Activated CD8-positive, alpha-beta T cell treated with anti-CD3 and anti-CD28 coated beads for 36 hours (primary cell): Measurements from ENCODE around the gene C6. TPM values are rescaled to one million over a fixed set of nuclear protein-coding genes. Genes with fewer than 3 reads are reported as not detected.
"Not testable (repeated sequence)": the region's sequence is repeated elsewhere in the genome, so short reads cannot be mapped to it uniquely, and the experiment has no call there.

ENCODE experiments used
- ATAC-seq: fragments of 200-7000 bp; cut with Tn5 transposase; one replicate; pipeline ENCODE4 v1.10.0; 2021; ENCODE audit warnings: mild to moderate bottlenecking, moderate library complexity
- CTCF ChIA-PET: fragments of 350-600 bp; sonication (Branson Sonifier 250); formaldehyde crosslinking; loops from one replicate; lab custom pipeline; 2021; ENCODE audit warnings: antibody characterized with exemption; lab: Charles Lee
- POLR2A ChIA-PET: fragments of 350-600 bp; sonication (Branson Sonifier 250); formaldehyde crosslinking; loops from one replicate; lab custom pipeline; 2021; ENCODE audit warnings: antibody characterized with exemption; lab: Charles Lee
- DNase-seq: peaks from one replicate; pipeline ENCODE4 v3.0.0-alpha.2; 2020
- H3K27ac Mint-ChIP-seq: one replicate; pipeline ENCODE4 v1.8.0; 2021; ENCODE audit warnings: mild to moderate bottlenecking, mixed read lengths
- H3K27me3 Mint-ChIP-seq: one replicate; pipeline ENCODE4 v1.8.0; 2021; ENCODE audit warnings: mixed read lengths
- H3K36me3 Mint-ChIP-seq: one replicate; pipeline ENCODE4 v1.8.0; 2021; ENCODE audit warnings: low read depth, mixed read lengths
- H3K4me1 Mint-ChIP-seq: one replicate; pipeline ENCODE4 v1.8.0; 2021; ENCODE audit warnings: low read depth, mixed read lengths
- H3K4me3 Mint-ChIP-seq: one replicate; pipeline ENCODE4 v1.8.0; 2021; ENCODE audit warnings: mild to moderate bottlenecking, moderate library complexity, mixed read lengths
- H3K9me3 Mint-ChIP-seq: one replicate; pipeline ENCODE4 v1.8.0; 2021; ENCODE audit warnings: mixed read lengths
- intact Hi-C: fragments of 100-400 bp; cut with micrococcal nuclease; formaldehyde crosslinking; loops from one replicate; pipeline ENCODE4 v1.10.0; 2022
- total RNA-seq, 2 experiments: library from RNA; stranded (reverse); gene quantifications; one replicate each; pipeline ENCODE4 v1.2.3, GENCODE V29; 2021
- TF ChIP-seq, protein P1 (sequence below): fragments of 200-600 bp; IDR thresholded peaks from one replicate; pipeline ENCODE4 v1.8.0; 2022; ENCODE audit warnings: antibody characterized with exemption, mild to moderate bottlenecking

Gene C6
- total RNA-seq, 2 experiments from 2014 or later = not detected

- intact Hi-C loops = no loop called here
- ATAC-seq = no peak
- Mint-ChIP-seq H3K27me3 (no peaks in the 10 kb centered on the region), H3K36me3 (no peaks in the 10 kb centered on the region), H3K9me3 (no peaks in the 10 kb centered on the region), H3K27ac (no peak overlapping the region), H3K4me1 (no peaks in the 10 kb centered on the region), H3K4me3 (no peak overlapping the region)
- no peak for DNase-seq
- ChIA-PET POLR2A (no interaction called here), CTCF (no interaction called here)
- TF ChIP-seq, protein P1, sequence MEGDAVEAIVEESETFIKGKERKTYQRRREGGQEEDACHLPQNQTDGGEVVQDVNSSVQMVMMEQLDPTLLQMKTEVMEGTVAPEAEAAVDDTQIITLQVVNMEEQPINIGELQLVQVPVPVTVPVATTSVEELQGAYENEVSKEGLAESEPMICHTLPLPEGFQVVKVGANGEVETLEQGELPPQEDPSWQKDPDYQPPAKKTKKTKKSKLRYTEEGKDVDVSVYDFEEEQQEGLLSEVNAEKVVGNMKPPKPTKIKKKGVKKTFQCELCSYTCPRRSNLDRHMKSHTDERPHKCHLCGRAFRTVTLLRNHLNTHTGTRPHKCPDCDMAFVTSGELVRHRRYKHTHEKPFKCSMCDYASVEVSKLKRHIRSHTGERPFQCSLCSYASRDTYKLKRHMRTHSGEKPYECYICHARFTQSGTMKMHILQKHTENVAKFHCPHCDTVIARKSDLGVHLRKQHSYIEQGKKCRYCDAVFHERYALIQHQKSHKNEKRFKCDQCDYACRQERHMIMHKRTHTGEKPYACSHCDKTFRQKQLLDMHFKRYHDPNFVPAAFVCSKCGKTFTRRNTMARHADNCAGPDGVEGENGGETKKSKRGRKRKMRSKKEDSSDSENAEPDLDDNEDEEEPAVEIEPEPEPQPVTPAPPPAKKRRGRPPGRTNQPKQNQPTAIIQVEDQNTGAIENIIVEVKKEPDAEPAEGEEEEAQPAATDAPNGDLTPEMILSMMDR = no peak
Measured at GRCh38 chr5:41195228-41195627, 18.1 kb downstream of the C6 start.

GRCh38 chr5:41194339-41194738, 19.0 kb downstream of the C6 start:
- intact Hi-C loops = no loop called here
- TF ChIP-seq, protein P1 = no peak
- no peak for ATAC-seq
- no peak for DNase-seq
- CTCF ChIA-PET = no interaction called here
- Mint-ChIP-seq H3K27me3 (no peaks in the 10 kb centered on the region), H3K27ac (no peak overlapping the region), H3K4me3 (no peak overlapping the region), H3K36me3 (no peaks in the 10 kb centered on the region), H3K9me3 (no peaks in the 10 kb centered on the region), H3K4me1 (no peaks in the 10 kb centered on the region)
- POLR2A ChIA-PET = no interaction called here

DNA sequence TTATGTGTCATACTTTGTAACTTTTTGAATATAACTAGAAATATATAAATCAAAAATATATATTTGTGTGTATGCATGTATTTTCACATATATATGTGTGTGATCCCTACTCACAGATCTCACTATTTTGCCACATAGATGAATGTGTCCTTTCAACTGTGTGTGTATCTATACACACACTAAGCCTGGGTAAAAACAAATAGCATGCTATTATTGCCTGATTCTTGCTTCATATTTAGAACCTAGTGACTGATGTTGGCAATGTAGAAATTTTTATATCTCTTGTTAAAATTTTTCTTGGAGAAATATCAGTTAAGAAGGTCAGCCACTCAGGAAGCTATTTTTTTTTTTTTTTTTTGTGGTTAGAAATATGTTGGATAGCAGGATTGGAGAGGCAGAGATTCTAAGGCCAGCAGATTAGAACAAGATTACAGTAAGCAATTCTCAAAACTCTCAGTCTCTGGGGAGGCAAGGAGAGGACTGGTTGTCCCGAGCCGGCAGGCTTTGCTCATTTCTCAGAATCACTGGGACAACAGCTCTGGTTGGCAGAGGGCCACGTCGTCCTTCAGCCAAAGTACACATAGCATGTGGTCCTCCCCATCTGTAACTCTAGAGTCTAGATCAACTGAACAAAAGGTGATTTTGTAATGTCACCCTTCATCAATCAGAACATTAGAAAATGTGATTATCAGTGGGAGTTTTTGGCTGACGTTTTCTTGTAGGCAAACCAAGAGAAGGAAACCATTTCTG, 19.7 kb downstream of the C6 start:
- Mint-ChIP-seq H3K27ac (no peak overlapping the region), H3K36me3 (no peaks in the 10 kb centered on the region), H3K4me3 (no peak overlapping the region), H3K4me1 (no peaks in the 10 kb centered on the region), H3K9me3 (no peaks in the 10 kb centered on the region), H3K27me3 (no peaks in the 10 kb centered on the region)
- intact Hi-C loops = no loop called here
- ATAC-seq = no peak
- TF ChIP-seq, protein P1 = no peak
- CTCF ChIA-PET = no interaction called here
- POLR2A ChIA-PET = no interaction called here
- no peak for DNase-seq

DNA sequence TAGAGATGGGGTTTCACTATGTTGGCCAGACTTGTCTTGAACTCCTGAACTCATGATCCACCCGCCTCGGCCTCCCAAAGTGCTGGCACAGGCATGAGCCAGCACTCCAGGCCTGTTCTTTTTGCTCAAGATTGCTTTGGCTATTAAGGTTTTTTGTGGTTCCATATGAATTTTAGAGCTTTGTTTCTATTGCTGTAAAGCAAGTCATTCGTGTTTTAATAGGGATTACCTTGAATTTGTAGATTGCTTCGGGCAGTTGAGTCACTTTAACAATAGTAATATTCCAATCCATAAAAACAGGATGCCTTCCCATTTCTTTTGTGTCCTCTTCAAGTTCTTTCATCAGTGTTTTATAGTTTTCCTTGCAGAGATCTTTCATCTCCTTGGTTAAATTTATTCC, 22.1 kb downstream of the C6 start:
- no peaks in the 10 kb centered on the region for H3K4me1 Mint-ChIP-seq
- no peak for DNase-seq
- intact Hi-C loops = no loop called here
- TF ChIP-seq, protein P1 = no peak
- no peak overlapping the region for H3K27ac Mint-ChIP-seq
- ChIA-PET POLR2A (no interaction called here), CTCF (no interaction called here)
- ATAC-seq = no peak
- no peaks in the 10 kb centered on the region for H3K27me3 Mint-ChIP-seq
- H3K4me3 Mint-ChIP-seq = no peak overlapping the region
- no peaks in the 10 kb centered on the region for H3K9me3 Mint-ChIP-seq
- no peaks in the 10 kb centered on the region for H3K36me3 Mint-ChIP-seq

DNA sequence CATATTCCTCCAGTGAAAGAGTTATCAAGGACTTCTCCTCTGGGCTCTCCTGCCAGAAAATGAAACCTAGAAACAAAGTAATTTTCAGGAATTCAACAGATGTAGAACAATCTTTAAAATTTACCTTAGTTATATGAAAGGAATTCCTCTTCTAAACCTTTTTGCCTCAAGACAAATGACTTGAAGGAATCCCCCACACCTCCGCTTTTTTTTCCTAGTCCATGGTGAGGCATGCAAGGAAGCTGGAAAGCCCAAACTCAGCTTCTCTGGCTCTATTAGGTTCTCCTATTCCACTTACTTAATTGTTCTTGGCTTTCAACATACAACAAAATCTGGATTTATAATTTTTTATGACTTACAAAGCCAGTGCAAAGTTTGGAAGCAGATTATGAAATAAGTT, 27.2 kb downstream of the C6 start:
- Mint-ChIP-seq H3K4me3 (no peak overlapping the region), H3K4me1 (no peaks in the 10 kb centered on the region), H3K9me3 (no peaks in the 10 kb centered on the region), H3K27me3 (no peaks in the 10 kb centered on the region), H3K27ac (no peak overlapping the region), H3K36me3 (no peaks in the 10 kb centered on the region)
- no peak for ATAC-seq
- TF ChIP-seq, protein P1 = no peak
- DNase-seq = no peak
- POLR2A ChIA-PET = no interaction called here
- CTCF ChIA-PET = no interaction called here
- intact Hi-C loops = no loop called here

GRCh38 chr5:41183331-41183730, 30.0 kb downstream of the C6 start:
- DNase-seq, ATAC-seq, H3K27ac Mint-ChIP-seq, CTCF ChIA-PET, H3K27me3 Mint-ChIP-seq, intact Hi-C loops, POLR2A ChIA-PET, H3K4me3 Mint-ChIP-seq, H3K36me3 Mint-ChIP-seq, H3K4me1 Mint-ChIP-seq, H3K9me3 Mint-ChIP-seq: not testable (repeated sequence)
